ENCODE data around the gene DYNLT2. TPM values are rescaled to one million over a fixed set of nuclear protein-coding genes. Genes with fewer than 3 reads are reported as not detected.

Gene DYNLT2
- total and polyA plus RNA-seq, 2 of the 13 experiments (the other 11 are each of a cell fraction or from before 2014, with no cell fraction given): 2.1 to 4.3 TPM

GRCh38 chr6:169724494-169725124 is 26.8 kb downstream of the DYNLT2 start, which contains the start of gene PHF10 (continued):
- TF ChIP-seq CEBPB (IDR thresholded peaks at IDR 0.05; ENCODE audit: borderline replicate concordance, low read depth, low read length) (no peak), ZNF784 (CRISPR knock-in tag; IDR thresholded peaks at IDR 0.05; ENCODE audit: borderline replicate concordance) (peak; percentile 80; the same call in 1 of the 2 replicates), ZNF281 (CRISPR knock-in tag; IDR thresholded peaks at IDR 0.05; ENCODE audit: borderline replicate concordance) (peak; percentile 42; the same call in 1 of the 2 replicates), ZNF547 (CRISPR knock-in tag; IDR thresholded peaks at IDR 0.05) (no peak; the same call in 1 of the 2 replicates), GLMP (CRISPR knock-in tag; IDR thresholded peaks at IDR 0.05; ENCODE audit: borderline replicate concordance) (no peak), ZNF570 (CRISPR knock-in tag; IDR thresholded peaks at IDR 0.05; ENCODE audit: borderline replicate concordance) (no peak), MBD4 (IDR thresholded peaks at IDR 0.05; ENCODE audit: borderline replicate concordance, low read length) (no peak), ARNTL (CRISPR knock-in tag; IDR thresholded peaks at IDR 0.05) (peak; percentile 58; the same call in 1 of the 2 replicates), ELF3 (CRISPR knock-in tag; IDR thresholded peaks at IDR 0.05) (no peak), ZBTB7B (CRISPR knock-in tag; IDR thresholded peaks at IDR 0.05) (peak; percentile 94), PHF21A (CRISPR knock-in tag; IDR thresholded peaks at IDR 0.05) (no peak), ZSCAN21 (CRISPR knock-in tag; IDR thresholded peaks at IDR 0.05; ENCODE audit: borderline replicate concordance) (peak; percentile 89), MAX (IDR thresholded peaks at IDR 0.05) (peak; percentile 85), ZNF24 (IDR thresholded peaks at IDR 0.05) (no peak), KLF12 (CRISPR knock-in tag; IDR thresholded peaks at IDR 0.05; ENCODE audit: borderline replicate concordance) (no peak), ATF2 (CRISPR knock-in tag; IDR thresholded peaks at IDR 0.05) (no peak), RBM22 (optimal IDR thresholded peaks at IDR 0.05; ENCODE audit: low read length) (no peak), PRPF4 (IDR thresholded peaks at IDR 0.05; ENCODE audit: low read depth, low read length, poor library complexity, severe bottlenecking) (no peak), NAIF1 (CRISPR knock-in tag; IDR thresholded peaks at IDR 0.05; ENCODE audit: borderline replicate concordance) (no peak), FOXC1 (CRISPR knock-in tag; IDR thresholded peaks at IDR 0.05; ENCODE audit: borderline replicate concordance) (peak; percentile 94; the same call in 1 of the 2 replicates), MED8 (CRISPR knock-in tag; IDR thresholded peaks at IDR 0.05; ENCODE audit: insufficient replicate concordance) (peak; percentile 98), ZNF549 (CRISPR knock-in tag; IDR thresholded peaks at IDR 0.05) (no peak), SAP130 (CRISPR knock-in tag; IDR thresholded peaks at IDR 0.05; ENCODE audit: low read depth) (no peak)

All from HepG2 (cell line).